HG03342 (cell line): ENCODE measurements around the gene FGFRL1.
"Not testable (repeated sequence)": the region's sequence is repeated elsewhere in the genome, so short reads cannot be mapped to it uniquely, and the experiment has no call there.

Source experiments
- ATAC-seq: cut with Tn5 transposase; IDR thresholded peaks from one replicate; pipeline ENCODE4 v1.9.1; 2021; ENCODE audit warnings: mild to moderate bottlenecking, moderate library complexity; ENCODE audit not compliant: unreplicated experiment

The FGFRL1 gene

DNA sequence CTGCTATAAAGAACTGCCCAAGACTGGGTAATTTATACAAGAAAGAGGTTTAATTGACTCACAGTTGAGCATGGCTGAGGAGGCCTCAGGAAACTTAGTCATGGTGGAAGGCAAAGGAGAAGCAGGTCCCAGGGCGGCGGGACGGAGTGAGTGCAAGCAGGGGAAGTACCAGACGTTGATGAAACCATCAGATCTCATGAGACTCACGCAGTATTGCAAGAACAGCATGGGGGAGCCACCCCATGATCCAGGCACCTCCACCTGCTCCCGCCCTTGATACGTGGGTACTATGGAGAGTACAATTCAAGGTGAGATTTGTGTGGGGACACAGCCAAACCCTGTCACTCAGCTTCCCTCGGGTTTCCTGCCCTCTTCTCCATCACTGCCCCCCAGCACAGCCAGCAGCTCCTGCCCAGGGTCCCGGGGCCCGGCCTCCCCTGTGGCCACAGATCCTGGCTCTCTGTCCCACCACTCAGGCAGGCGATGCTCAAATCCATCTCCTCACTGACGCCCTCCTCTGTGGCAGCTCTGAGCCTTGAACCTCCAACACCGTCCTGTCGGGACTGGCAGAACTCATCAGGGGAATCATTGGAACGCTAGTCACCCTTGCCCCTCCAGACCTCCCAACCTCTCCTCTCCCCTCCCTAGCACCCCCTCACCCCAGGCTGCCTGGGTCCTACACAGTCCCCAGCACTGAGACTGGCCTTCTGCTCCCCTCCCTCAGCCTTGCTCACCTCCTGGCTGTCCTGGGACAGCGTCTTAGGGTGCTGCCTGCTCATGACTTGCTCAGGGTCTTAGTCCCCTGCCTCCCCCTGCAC is 37.6 kb downstream of the FGFRL1 start:
- no peak for ATAC-seq

DNA sequence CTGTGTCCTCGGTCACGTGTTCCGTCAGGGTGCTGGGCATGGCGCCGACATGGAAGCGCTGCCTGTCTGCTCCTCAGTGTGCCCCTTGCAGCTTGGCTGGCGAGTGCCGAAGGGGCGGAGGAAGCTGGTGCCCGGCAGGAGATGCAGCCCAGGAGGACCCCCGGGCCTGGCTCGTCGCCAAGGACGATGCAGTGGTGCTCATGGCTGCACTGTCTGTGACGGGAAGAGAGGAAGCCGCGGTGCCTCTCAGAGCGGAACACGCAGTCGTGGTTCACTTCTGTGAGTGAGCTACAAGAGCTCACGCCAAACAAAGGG is 38.1 kb downstream of the FGFRL1 start:
- ATAC-seq = no peak

DNA sequence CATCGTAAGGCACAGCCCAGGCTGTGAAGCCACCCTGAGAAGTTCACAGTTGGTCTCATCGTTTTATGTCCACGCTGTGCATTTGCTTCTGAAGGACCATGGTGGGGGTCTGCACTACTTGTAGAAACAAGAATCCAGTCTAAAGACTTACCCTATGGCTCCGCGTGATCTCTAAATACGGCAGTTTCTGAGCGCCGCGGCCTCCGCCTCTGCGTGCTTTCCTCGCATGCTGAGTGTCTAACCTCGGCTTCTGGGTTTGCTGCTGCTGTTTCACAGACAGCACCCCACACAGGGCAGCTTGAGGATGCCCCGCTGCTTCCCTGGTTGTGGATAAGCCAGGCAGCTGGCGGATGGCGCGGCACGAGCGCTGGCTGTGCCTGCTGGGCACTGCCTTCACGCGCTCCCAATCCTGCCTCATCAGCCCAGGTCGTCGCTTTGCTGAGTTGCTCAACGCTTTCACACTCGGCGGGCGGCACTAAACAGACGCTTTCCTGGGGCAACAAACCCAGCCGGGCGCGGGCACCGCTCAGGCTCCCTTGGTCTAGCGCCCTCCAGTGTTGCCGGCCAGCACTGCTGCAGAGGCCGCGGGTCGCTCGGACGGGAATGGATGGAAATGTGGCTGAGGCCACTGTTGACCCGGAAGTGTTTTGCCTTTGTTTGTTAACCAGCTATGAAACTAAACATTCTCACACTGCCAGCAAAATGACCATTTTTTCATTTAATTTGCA is 39.2 kb downstream of the FGFRL1 start:
- ATAC-seq = no peak

DNA sequence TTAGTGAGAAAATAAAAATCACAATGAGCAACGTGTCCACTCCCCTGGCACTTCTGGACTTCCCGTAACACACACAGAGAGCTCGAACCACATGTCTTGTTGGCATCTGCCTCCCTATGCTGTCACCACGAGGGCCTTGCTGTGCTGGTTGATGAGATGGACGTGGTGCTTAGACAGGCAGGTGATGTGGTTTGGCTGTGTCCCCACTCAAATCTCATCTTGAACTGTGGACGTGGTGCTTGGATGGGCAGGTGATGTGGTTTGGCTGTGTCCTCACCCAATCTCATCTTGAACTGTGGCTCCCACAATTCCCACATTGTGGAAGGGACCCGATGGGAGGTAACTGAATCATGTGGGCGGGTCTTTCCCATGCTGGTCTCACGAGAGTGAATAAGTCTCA is 40.0 kb downstream of the FGFRL1 start:
- ATAC-seq = no peak

DNA sequence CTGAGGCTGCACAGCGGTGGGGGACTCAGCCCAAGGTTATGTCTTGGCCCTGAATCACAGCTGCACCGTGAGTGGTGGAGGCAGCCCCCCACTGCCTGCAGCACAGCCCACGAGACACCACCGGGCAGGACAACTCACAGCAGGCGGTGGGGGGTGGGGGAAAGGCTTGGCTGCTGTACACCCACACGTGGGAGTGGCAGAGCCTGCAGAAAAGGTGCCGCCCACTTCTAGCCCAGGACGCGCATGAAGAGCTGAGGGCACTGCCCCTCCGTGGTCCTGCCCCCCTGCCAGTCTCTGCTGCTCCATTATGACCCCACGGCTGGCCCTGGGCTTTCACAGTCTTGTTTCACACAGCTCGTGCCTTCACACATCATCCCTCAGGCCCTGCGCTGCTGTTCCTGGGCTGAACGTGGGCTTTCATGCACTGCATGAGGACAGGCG is 40.8 kb downstream of the FGFRL1 start:
- ATAC-seq = no peak

DNA sequence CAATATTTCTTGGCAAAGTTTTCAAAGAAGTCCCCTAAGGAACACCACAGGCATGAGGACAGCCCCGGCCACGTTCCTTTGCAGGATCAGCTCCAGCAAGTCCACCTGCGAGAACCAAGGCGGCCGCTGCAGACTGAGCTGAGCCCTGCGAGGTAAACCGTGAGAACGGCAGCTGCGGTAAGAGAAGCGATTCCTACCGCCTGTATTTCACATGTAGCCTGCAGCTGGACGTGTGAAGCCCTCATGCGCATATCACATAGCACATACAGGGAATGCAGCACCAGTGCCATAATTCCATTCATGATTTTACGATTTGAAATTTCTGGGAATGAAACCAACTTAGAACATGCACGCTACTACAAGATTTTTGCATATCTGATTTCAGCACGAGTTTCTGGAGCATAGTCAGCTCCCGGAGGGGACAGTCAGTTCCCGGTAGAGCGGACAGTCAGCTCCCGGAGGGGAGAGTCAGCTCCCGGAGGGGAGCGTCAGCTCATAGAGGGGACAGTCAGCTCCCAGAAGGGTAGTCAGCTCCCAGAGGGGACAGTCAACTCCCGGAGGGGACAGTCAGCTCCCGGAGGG is 41.7 kb downstream of the FGFRL1 start:
- no peak for ATAC-seq

DNA sequence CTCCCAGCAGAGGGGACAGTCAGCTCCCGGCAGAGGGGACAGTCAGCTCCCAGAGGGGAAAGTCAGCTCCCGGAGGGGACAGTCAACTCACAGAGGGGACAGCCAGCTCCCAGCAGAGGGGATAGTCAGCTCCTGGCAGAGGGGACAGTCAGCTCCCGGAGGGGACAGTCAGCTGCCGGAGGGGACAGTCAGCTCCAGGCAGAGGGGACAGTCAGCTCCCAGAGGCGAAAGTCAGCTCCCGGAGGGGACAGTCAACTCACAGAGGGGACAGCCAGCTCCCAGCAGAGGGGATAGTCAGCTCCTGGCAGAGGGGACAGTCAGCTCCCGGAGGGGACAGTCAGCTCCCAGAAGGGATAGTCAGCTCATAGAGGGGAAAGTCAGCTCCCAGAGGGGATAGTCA is 42.5 kb downstream of the FGFRL1 start:
- ATAC-seq = not testable (repeated sequence)

DNA sequence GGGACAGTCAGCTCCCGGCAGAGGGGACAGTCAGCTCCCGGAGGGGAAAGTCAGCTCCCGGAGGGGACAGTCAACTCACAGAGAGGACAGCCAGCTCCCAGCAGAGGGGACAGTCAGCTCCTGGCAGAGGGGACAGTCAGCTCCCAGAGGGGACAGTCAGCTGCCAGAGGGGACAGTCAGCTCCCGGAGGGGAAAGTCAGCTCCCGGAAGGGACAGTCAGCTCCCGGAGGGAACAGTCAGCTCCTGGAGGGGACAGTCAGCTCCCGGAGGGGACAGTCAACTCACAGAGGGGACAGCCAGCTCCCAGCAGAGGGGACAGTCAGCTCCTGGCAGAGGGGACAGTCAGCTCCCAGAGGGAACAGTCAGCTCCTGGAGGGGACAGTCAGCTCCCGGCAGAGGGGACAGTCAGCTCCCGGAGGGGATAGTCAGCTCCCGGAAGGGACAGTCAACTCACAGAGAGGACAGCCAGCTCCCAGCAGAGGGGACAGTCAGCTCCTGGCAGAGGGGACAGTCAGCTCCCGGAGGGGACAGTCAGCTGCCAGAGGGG is 43.3 kb downstream of the FGFRL1 start:
- ATAC-seq = not testable (repeated sequence)

DNA sequence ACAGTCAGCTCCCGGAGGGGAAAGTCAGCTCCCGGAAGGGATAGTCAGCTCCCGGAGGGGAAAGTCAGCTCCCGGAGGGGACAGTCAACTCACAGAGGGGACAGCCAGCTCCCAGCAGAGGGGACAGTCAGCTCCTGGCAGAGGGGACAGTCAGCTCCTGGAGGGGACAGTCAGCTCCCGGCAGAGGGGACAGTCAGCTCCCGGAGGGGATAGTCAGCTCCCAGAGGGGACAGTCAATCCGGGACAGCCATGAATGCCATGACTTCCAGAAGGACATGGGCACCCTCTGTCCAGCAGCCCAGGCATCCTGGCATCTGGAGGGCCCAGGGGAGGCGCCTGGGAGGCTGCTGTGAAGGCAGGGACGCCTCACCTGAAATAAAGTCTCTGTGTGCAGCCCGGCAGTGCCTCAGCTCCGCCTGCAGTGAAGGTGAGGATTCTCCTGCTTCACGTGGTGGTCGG is 43.8 kb downstream of the FGFRL1 start:
- ATAC-seq = not testable (repeated sequence)

DNA sequence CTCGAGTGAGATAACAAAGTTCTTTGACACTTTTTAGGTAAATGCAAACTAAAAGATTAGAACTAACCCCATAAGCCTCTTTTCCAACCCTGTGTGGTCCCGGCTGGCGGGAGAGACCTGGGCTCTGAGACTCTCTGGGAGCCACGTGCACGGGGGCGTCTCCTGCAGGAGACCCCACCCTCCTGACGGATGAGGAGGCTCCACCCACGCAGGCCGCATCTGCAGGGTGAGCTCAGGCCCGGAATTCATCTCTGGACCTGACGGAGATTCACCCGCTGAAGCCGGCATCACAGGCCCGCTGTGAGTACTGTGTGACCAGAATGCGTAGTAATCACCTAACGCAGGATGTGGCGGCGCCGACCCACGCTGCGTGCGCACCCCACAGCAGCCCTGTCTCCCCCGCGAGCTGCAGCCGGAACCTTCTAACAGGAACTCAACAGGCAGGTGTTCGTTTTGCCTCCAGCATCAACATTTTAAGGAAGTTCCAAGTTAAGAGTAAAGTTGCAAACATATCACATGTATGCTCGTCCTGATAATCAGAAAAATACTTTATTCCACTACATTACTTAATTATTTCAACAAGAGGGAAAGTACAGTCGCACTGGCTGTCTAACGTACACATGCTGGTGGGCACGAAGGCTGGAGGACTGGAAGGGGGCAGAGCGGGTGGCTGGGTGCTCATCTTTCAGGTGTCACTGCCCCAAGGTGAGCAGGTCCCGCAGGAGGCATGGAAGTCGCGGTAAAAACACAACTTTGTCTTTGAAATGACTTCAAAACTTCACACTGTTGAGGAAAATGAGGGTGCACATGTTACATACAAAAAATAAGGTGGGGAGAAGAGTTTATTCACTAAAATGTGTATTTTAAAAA is 44.5 kb downstream of the FGFRL1 start:
- no peak for ATAC-seq

DNA sequence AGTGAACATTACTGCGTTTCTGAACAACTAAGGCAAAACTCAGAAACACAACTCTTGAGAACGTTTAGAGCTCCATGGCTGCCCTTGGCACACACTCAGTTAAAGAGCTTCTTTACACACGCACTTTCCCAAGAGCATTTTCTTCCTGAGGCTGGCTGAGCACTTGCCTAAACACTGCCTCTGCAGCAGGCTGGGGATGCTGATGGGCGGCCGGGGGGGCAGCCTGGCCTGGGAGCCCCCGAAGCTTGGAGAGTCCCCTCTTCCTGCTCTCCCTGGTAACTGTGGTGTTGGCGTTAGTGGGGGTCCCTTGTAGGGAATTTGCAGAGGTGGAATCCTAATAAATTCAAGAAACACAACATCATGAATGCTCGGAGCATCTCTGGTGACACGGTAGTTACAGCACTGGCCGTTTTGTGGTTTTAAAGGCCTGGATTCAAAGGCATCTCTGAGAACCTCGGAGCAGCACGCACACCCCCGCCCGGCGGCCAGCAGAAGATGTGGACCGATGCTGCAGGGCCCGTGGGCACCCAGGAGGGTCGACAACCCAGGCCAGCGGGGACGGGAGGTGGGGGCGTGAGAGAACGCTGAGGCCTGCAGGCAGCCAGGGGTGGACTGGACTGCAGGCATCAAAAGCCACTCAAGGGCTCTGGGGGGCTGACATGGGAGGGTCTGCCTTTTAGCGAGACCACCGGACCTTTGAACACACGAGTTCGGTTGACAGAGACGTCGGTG is 45.4 kb downstream of the FGFRL1 start:
- ATAC-seq = no peak

DNA sequence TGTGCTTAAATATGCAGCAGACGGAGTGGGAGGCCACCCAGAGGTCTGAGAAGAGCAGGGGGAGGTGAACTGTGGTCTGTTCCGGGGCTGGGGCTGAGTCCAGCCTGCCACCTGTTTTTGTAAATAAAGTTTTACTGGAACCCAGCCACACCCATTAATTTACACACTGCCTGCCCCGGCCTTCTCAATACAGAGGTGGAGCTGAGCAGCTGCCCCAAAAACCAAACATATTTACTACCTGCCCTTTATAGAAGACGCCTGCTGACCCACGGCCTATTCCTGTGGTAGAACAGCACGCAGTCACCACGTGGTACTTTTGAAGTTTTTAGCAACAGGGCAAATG is 45.9 kb downstream of the FGFRL1 start:
- ATAC-seq = no peak

DNA sequence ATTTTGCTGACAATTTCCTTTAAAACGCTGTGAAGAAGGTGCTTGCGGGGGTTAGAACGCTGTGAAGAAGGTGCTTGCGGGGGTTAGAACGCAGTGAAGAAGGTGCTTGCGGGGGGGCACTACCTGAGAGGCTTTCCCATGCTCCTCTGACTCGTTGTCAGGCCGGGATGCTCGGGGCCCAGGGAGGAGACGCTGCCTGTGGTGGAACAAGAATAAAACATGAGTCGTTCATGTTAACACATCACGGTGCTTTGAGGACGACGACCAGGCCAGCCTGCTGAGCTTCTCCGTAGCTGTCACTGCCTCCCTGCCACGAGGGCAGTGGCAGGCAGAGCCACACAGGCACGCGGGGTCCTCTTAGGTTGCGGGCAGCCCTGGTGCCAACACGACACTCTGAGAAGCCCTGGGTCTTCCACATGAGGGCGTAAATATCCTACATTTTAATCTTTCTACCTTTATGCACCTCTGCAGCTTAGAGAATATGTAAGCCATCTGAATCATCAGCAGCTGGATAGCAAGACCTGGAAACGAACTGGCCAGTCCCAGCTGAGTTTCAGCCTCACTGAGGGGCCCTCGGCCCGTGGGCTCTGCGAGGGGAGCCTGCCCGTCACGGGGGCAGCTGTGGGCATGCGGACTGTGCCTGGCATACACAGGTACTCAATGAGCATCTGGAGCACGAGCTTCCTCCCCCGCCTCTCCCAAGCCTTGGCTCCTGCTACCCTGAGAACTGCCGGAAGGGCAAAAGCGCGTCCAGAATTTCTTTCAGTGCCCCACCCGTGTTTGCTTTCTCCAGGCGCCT is 47.0 kb downstream of the FGFRL1 start:
- no peak for ATAC-seq

DNA sequence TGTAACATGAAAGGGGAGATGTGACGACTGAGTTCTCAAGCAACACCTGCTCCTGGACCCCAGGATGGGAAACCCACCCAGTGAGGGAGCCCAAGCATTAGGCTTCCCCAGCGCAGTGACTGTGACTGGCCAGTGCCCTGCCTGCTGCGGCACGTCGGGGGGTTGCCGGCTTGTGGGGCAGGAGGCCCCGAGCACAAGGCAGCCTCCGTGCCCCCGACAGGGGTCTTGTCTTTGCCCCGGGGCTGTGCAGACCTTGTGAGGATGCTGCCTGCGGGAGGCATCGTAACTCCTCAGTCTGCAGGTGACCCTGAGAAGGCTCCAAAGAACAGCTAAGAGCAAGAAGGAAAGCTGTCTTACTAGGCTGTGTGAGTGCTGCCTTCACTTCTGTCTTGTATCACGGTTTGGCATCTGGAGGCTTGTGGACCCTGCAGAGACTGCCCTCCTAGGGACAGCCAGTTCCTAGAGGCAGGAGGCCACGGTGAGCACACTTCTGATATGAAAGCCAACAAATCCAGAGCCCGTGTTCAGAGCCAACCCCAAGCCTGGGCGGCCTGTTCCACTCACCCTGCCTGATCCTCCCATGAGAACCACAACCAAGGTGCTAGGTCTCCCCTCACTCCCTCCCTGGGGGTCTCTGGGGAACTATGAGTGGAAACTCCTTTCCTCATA is 47.7 kb downstream of the FGFRL1 start:
- no peak for ATAC-seq

DNA sequence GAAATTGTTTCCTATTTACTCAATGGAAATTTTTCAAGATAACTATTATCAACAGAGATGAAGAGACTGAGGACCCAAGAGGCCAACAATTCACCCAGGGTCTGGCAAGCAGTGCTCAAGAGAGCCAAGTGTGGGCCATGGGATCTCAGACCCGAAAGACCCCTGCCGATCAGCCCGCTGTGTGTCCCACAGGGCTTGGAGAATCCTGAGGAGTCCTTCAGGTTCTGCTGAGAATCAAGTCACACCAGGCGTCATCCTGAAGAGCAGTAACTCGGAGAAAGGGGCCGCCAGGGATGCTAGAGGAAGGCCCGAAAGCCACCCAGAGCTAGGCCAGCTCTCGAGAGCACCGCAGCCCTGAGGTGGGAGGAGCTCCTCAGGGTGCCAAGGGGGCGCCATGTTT is 48.7 kb downstream of the FGFRL1 start:
- no peak for ATAC-seq

DNA sequence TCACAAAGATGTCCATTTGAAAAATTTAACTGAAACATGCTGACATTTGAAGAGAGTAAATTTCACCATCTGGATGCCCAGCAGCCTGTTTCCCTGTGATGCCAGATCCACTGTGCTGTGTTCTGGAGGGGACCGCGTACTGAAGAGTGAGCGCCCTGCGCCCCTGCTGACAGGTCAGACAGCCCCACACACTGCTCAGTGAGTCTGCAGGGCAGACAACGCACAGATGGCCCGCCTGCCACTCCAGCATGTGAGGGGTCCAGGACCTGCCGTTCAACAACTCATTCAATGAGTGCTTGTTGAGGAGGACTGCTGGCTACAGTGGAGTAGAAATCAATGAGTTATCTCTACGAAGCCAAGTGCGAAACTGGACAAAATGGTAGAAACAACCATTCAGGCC is 49.2 kb downstream of the FGFRL1 start:
- ATAC-seq = no peak

DNA sequence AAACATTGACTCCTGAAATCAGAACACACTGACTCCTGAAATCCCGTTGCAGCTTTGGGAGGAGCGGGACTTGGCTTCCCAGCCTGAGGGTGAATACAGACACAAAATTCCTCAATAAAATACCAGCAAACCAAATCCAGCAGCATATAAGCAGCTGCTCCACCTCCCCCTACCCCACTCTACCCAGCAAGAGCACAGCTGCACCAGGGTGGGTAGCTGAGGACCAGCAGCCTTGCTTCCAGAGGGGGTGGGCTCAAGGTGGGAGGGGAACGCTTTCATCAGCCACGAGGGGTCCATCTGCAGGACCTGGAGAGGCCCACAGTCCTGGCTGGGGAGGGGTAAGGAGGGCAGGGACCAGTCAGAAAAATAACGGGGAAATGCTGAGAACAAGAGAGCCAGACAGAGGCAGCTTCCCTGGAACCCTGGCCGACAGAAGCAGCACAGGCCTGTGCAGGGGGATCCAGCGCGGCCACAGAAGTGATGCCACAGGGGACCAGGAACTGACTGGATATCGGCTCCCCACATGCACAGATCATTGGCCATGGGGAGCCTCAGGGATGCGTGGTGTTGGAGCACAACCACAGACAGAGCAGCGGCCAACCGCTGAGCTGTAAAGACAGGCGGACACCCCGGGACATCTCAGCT is 49.8 kb downstream of the FGFRL1 start:
- ATAC-seq = no peak

DNA sequence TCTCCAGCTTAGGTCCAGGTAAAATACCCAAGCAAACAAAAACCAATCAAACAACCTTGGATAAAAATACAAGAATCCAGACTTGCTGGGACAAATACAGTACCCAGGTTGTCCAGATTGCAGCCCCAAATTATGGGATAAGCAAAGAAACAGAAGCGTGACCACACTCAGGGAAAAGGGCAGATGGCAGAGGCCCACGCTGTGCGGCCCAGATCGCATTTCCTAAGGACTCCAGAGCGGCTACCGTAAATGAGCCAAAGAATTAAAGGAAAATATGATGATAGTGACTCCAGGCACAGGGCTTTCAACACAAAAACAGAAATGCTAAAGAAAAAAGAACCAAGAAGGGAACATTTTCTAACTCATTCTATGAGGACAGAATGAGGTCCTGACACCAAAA is 50.3 kb downstream of the FGFRL1 start:
- no peak for ATAC-seq
